ENCODE measurements around the gene SNX30.

SNX30 gene

DNA sequence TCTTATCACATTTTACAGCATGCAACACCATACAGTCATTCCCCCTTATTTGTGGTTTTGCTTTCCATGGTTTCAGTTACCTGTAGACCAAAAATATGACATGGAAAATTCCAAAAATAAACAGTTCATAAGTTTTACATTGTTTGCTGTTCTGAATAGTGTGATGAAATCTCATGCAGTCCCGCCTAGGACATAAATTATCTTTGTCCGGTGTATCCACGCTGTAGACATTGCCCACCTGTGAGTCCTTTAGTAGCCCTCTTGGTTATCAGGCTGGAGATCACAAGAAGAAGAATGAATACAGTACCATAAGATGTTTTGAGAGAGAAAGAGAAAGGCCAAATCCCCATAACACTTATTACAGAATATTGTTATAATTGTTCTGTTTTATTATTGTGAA lies 72.1 kb downstream of the SNX30 start:
- DNase-seq (ENCODE audit: low read depth, low spot score) = no peak

DNA sequence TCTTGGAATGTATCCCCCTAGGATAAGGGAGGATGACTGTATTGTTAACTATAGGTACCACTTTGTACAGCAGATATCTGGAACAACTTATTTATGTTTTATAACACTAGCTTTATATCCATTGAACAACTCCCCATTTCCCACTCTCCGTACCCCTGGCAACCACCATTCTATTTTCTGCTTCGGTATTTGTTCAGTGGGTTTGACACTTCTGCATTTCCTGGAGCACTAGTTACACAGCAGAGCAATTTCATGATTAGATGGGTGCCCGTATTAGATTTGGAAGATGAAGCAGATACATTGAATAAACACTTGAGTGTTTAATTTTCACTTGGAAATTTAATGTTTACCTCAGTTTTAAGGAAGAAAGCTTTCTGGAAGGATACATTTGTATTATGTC lies 72.7 kb downstream of the SNX30 start:
- no peak for DNase-seq (ENCODE audit: low read depth, low spot score)

DNA sequence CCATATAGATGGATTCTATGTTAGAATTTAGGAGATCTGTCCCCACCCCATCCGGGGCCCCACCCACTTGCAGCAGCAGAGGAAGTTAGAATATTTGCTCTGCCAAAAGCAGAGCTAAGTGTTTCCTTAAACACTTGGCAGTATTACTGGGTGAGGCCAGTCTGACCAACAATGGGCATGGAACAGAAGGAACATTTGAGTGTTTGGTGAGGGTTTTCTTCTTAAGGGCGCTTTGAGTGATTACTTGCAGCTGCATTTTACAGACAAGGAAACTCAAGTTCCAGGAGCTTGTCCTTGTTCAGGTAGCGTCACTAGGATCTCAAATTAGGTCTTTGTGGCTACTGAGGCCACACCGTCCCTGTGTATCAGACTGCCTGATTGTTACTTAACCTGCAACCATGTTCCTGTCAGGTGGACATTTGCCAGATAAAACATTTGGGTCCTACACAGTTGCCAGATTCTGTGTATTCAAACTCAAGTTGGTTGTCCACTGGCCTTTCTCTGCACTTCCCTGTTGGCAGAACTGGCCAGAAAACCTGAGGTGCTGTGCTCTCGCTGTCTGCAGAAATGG lies 80.8 kb downstream of the SNX30 start:
- DNase-seq (ENCODE audit: low read depth, low spot score) = no peak

DNA sequence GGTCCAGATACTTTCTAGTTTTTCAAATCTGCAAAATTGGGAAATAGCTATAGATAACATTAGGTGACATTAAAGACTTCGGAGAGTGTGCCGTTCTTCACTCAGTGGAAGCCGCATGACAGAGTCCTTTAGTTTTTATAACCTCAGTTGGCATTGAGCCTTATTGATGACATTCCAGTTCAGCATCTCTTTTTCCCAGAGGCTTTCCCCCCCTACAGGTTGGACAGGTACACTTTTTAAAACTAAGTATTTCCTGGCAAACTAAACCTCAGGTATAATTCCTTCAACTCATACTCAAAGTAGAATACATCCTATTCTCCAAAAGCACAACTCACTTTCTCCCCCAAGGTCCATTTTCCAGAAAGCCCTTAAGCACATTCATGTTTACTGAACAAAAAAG lies 81.4 kb downstream of the SNX30 start:
- DNase-seq (ENCODE audit: low read depth, low spot score) = no peak

DNA sequence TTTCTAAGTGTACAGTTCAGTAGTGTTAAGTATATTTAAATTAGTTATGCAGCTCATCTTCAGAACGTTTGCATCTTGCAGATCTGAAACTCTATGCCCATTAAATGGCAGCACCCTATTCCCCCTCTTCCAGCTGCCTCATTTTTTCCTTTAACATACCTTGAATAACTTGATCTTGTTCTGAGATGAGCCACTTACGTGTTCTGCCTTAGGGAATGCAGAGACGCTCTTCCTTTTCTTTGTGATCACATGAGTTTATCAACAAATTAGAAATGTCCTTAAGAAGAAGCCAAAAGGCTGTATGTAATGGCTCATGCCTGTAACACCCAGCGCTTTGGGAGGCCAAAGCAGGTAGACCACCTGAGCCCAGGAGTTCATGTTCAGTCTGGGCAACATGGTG lies 82.5 kb downstream of the SNX30 start:
- no peak for DNase-seq (ENCODE audit: low read depth, low spot score)

DNA sequence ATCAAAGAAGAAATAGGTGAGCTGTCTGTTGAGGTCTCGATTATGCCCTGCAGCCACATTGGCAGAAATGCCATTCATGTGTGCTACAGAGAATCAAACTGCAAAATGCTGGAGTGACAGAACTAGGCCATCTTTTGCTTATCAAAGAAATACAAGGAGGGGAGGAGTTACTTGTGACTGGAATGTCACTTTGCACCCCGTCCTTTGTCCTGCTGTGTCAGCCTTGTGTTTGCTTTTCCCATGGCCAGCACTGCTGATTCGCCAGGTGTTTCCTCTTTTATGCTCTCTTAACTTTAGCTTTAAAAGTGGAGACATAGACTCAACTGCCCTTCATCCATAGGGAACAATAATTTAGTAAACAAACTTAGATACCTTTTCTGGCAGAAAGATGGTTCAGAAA lies 85.8 kb downstream of the SNX30 start:
- no peak for DNase-seq (ENCODE audit: low read depth, low spot score)

DNA sequence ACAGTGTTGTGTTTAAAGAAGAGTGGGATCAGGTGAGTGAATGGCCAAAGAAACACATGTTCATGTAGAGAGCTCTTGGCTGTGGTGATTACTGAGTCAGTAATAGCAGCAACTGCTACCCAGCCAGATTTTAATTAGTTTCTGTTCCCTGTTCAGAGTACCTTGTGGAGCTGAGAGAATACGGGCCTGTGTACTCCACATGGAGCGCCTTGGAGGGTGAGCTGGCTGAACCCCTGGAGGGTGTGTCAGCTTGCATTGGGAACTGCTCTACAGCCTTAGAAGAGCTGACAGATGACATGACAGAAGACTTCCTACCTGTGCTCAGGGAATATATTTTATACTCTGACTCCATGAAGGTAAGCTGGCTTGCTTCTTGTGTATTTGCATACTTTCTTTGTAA lies 87.8 kb downstream of the SNX30 start:
- DNase-seq (ENCODE audit: low read depth, low spot score) = no peak

DNA sequence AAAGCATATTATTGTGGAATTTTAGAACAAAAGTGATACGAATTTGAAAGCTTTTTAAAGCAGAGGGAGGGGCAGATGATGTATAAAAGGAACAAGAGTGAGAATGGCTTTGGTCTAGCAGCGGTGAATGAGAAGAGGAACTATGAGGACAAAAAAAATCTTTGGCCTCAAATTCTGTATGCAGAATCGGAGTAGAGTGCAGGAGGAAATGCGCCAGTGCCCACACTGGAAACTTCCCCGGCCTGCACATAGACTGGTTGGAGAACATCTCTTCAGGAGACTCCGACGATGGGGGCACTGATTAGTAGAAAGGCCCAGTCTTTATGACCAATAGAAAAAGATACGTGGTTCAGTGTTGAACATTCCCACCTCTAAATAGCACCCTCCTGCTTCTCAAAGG lies 88.8 kb downstream of the SNX30 start:
- DNase-seq (ENCODE audit: low read depth, low spot score) = no peak

DNA sequence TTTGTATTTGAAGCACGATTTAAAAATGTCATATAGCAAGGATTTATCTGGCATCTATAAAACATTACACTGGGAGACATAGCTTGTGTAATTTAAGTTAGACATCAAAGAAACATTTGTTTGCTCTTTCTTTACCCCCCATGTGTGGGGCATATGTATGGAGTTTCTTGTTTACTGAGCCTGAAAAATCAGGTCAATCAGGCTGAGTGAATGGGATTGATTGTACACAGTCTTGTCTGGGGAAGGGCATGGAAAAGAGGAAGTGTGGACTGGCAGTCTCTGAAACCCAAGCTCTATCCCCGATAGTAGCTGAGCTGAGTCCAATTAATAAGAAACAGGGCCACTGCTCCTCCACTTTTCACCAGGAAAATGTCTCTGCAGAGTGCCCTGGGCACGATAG lies 90.7 kb downstream of the SNX30 start:
- DNase-seq (ENCODE audit: low read depth, low spot score) = no peak

DNA sequence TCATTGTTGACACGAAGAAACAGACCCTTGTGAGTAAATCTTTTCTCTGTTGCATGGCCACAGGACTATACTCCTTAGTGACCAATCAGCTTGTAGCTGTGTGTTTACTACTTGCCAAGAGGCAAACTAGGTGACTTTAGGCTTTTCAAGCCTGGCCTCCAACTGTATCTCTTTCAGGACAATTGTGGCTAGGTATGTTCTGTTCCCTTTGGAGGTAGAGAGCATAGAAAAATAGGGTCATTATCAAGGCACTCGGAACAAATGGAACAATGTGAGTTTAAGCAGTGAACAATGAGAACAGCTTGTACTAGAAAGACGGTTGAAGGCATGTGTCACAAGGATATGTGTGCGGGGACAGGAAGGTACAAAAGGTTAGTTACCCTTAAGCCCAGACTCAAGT lies 92.0 kb downstream of the SNX30 start:
- DNase-seq (ENCODE audit: low read depth, low spot score) = no peak

DNA sequence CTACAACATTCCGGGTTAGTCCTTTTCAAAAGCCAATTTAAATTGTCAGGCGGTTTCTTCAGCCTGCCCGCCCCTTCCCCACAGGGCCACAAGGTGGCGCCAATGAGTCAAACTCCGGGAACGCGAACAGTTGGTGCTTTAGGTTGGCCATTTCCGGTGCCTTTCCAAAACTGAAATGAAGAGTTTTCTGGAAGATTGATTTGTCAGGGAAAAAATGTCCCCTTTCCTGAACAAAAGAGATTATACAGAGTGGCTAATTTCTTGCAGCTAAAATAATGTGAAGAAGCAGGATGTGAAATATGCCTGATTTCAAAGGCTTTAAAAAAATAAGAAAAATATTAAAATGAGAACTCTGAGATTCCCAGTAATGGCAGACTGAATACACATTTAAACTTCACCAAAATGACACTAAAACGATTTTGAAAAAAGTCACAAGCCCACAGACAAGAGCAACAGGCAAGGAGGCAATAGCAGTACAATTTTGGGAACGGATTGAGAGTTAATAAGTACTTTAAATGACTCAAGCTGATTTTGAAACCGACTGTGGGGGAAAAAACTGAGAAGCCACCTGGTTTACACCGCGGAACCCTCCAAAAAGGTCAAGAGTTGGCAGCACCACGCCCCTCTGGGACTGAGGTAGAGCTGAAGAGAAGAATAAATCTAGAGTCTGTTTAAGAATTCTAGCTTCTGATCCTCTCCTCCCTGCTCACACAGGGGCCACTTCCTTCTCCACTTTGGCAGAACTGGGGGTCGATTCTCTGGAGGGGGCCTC lies 94.4 kb downstream of the SNX30 start:
- no peak for DNase-seq (ENCODE audit: low read depth, low spot score)

DNA sequence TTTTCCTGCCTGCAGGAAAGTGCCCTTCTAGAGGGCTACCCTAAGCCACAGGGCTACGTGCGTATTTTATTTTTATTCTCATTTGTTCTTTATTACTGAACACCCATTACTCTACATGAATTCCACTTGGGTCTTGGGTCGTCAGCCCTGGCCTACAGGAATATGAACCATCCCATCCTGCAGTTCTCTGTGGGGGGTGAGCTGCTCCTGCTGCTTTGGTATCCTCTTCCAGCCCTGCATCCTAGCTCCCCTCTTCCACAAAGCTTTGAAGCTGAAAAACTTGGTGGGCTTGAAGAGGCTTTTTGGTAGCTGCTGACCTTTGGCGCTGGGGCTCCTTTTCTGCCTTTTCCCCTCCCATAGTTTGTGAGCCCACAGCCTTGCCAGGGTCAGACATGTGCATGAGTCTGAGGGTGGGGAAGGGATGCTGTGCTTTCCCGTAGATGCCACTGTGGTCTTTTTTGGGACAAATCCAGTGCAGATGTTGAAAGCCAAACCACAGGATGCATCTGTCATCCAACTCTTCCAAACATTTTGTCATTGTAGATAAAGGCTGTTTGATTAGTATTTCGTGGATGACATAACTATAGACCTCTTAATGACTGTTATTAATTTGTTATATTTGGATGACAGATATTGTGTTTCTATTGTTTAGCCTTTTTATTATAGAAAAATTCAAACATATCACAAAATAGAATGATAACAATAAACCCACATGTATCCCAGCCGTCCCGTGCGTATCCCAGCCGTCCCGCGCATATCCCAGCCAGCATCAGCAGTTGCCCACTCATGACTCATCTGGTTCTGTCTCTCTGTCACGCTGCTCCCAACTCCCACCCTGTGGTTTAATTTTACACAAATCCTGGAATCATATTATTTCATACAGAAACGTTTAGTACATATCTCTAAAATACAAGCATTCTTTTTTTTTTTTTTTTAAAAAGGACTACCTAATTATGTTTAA lies 96.2 kb downstream of the SNX30 start:
- no peak for DNase-seq (ENCODE audit: low read depth, low spot score)

DNA sequence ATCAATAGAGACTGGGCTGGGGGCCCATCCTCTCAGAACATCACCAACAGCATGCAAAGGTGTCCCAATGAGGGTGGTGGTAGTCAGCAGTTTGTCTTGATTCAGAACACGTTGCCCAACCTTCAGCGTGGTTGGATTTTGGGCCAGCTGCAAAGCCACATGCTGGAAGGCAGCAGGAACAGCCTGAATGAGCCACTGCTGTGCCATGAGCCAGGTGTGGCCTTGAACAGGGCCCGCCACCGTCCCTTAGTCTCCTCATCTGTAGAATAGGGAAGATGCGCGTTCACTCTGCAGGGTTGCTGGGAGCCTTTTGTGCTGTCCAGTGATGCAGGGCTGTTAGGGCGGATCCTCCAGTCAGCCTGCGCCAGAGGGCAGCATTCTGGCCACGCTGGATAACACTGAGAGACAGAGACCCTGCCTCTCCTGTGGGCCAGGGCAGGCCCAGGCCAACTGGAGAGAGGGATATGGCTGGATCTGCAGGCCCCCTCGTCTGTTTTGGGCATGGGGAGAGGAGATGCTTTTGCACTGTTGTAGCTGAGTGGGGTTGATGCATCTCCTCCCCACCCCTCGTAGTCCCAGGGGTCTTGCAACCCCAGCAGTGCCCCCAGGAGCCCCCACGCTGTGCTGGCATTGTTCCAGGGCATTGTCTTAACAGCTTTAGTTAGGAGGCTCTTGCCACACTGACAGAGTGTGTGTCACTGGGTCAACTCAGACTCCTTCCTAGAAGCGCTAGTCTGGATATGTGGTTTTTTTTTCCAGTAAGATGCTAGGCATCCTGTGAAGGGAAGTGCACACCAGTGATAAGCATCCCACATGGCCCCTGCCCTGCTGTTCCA lies 98.0 kb downstream of the SNX30 start:
- DNase-seq (ENCODE audit: low read depth, low spot score) = no peak

DNA sequence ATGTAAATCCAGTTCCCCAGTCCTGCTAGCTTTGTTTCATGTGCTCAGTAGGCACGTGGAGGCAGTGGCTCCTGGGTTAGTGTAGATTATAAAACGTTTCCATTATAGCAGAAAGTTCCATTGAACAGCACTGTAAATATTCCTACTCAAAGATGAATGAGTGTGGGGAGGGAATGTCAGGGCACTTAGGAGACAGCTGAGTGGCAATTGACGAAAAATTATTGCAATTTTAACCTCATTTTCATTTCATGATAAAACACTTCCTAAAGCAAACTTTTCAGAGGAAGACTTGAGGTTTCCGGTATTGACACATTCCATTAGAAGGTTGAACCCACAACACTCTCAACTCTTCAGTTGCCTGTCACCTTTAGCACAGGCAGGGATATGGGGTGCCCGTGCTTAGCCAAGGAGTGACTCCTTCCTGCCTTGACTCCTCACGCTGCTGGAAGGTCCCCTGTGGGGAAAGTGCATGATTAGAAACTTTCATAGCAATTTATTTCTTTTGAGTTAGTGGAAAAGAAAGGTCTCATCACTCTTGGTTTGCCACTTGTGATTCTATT lies 98.9 kb downstream of the SNX30 start:
- DNase-seq (ENCODE audit: low read depth, low spot score) = no peak

DNA sequence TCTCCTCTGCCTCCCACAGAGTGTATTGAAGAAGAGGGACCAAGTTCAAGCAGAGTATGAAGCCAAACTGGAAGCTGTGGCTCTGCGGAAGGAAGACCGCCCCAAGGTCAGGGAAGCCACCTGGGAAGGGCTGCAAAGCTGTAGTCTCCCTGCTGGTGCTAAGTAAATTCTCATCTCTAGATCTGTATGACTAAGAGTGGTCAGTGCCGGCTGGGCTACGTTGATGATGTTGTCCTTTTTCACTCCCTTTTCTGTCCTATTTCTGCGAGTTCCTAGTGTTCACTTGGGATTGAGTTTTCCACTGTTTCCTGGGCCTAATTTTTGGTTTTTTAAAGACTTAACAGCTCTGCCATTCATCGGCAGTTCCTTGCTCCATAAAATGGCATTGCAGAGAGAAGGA lies 100.3 kb downstream of the SNX30 start:
- no peak for DNase-seq (ENCODE audit: low read depth, low spot score)

DNA sequence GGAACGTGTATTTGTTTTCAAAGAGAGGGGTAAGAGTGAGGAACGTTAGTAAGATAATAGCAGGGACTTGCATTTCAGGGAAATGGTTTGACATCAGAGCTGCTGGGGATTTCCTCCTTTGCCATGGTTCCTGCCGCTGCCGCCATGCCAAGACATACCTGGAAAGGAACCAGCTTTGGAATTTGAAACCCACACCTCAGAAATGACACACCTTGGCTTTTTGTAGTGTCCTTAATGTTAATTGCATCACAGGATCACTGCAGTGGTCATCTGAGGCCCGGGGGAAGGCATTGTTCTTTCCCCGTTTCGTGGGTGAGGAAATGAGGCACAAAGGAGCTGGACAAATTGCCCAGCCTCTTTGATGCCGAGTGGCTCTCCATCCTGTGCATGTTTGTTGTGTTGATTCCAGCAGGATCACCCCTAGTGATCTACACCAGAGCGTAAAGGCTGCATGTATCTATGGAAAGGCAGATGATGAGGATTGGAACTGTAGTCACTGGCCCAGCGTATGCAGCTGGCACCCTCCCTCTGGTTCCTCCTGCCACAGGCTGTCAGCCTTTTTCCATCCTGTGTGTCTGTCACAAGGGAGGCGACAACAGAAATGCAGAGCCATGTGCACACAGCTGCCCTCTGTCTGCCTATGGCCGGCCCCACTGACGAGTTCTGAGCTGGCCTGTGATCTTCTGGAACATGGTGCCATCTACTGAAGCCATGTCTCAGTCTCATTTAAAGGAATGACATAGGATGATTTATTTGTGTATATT lies 102.4 kb downstream of the SNX30 start:
- no peak for DNase-seq (ENCODE audit: low read depth, low spot score)

DNA sequence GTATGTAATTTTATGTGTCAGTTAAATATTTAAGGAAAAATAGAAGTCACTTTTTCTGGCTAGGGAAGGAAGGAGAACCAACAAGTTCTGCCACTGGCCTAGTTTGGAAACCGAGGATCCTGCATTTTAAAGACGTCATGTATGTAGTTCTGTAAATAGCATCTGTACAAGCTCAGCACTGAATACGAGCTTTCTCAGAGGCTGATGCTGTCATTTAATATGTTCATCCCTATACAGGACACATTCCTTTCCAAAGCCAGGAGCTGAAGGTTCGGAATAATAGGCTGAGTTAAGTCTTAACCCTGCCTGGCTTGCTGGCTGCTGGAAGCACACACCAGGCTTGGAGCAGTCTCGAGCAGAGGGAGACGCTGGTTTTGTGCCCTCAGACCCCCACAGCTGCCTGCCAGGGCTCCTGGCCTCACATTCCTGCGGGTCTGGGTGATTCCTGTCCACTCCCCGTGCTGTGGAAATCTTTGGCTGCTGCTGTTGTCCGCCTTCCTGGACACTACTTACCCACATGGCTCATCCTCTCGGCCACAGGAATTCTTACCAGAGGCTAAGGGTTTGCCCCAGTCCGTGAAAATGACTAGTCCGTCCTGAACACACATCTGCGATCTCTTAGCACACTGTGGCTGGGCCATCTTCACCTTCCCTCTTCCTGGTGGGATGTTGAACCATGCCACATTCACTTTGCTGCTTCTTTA lies 103.5 kb downstream of the SNX30 start:
- DNase-seq (ENCODE audit: low read depth, low spot score) = no peak

DNA sequence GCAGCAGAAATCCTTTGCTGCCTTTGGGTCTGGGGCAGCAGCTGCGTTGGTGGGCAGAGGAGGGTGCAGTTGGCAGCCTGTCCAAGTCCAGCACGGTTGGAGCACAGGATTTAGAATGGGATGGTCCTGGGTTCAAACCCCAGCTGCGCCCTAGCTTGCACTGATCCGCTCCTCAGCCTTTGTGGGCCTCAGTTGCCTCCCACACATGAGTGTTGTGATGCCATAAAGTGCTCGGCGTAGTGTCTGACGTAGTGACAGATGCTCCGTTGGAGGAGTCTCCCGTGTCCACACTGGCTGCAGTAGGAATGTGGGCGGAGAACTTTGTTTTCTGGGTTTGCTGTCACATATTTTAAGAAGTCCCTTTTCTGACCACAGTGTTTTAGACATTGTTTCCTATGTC lies 104.1 kb downstream of the SNX30 start:
- DNase-seq (ENCODE audit: low read depth, low spot score) = no peak

DNA sequence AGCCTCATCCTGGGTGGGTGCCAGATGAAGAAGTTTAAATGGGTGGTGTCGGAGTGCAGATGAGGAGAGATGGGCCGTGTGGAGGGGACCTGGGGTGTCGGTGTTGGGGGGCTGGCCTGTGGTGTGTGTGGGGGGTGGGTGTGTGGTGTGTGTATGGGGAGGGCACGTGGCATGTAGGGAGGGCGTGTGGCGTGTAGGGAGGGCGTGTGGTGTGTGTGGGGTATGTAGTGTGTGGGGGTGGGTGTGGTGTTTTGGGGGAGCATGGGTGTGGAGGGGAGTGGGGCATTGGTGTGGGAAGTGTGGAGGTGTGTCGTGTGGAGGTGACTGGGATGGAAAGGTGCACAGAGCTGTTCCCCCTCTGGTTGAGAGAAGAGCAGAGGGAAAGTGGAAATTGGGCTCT lies 105.6 kb downstream of the SNX30 start:
- no peak for DNase-seq (ENCODE audit: low read depth, low spot score)

DNA sequence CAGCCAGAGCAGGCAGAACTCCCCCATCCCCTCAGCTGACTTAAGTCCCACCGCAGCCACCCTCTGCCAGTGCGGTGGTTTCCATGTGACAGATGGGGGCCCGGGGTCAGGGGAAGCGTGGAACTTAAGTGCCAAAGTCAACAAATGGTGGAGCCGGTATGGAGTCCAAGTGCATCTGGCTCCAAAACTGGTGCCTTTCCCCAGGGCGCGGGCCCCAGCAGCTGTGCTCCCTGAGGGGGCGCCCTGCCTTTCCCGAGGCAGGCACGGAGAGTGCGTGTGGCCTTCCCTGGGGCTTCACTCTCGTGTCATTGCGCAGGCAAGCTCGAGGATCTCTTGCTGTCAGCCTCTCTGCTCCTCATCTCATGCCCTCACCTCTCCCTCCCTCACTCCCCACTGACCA lies 106.3 kb downstream of the SNX30 start:
- no peak for DNase-seq (ENCODE audit: low read depth, low spot score)

Measured in brain pericyte (primary cell).